Measurements from ENCODE around the gene SCEL.
A peak's percentile ranks its signal among the peaks of the same experiment; 100 is the strongest.

DNA sequence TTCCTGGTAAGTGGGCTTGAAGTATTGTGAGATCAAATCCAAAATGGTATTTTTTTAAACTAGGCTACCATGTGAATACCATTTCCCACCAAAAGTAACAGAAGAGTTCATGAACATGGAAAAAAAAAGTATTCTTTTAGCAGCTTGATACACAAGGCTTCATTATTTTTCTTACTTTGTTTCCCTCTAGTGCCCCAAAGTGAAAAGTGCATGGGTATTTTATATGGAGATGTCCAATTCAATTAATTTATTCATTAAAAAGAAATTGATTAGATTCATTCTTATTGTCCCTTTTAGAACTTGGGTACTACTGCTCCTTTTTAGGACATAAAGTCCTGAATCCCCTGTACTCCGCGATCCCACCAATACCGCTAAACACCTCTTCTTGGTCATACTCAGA is 28.6 kb upstream of the SCEL start:
- TF ChIP-seq, protein P1, sequence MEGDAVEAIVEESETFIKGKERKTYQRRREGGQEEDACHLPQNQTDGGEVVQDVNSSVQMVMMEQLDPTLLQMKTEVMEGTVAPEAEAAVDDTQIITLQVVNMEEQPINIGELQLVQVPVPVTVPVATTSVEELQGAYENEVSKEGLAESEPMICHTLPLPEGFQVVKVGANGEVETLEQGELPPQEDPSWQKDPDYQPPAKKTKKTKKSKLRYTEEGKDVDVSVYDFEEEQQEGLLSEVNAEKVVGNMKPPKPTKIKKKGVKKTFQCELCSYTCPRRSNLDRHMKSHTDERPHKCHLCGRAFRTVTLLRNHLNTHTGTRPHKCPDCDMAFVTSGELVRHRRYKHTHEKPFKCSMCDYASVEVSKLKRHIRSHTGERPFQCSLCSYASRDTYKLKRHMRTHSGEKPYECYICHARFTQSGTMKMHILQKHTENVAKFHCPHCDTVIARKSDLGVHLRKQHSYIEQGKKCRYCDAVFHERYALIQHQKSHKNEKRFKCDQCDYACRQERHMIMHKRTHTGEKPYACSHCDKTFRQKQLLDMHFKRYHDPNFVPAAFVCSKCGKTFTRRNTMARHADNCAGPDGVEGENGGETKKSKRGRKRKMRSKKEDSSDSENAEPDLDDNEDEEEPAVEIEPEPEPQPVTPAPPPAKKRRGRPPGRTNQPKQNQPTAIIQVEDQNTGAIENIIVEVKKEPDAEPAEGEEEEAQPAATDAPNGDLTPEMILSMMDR (conservative IDR thresholded peaks at IDR 0.05) = peak; percentile 71
- no peak for TF ChIP-seq ZFX (IDR thresholded peaks at IDR 0.05)
